Endothelial cell of umbilical vein (primary cell): Measurements from ENCODE around the gene DVL1. TPM values are rescaled to one million over a fixed set of nuclear protein-coding genes. Genes with fewer than 3 reads are reported as not detected.

ENCODE experiments used
- BruUV-seq: library from RNA; stranded (reverse); fragments of 400-500 nt; replicated peaks from 2 replicates; lab custom pipeline; 2021; lab: Mats Ljungman, UMichigan
- CTCF ChIA-PET: fragments of 300-600, 350-600 bp; sonication (Branson Sonifier 250); formaldehyde crosslinking; loops from one replicate; lab custom pipeline; 2021; ENCODE audit warnings: antibody characterized with exemption, inconsistent platforms; lab: Charles Lee
- POLR2A ChIA-PET: fragments of 300-600, 350-600 bp; sonication (Branson Sonifier 250); formaldehyde crosslinking; loops from one replicate; lab custom pipeline; 2021; ENCODE audit warnings: antibody characterized with exemption, inconsistent platforms; lab: Charles Lee
- DNase-seq: peaks from one replicate; pipeline ENCODE4 v3.0.0-alpha.2; 2011; ENCODE audit warnings: low read depth, low spot score
- FAIRE-seq: peaks from 2 replicates; lab custom pipeline; 2011; peaks lifted over from hg19 to GRCh38; lab: Jason Lieb, UNC
- H2AFZ ChIP-seq: 2 replicates; pipeline ENCODE4 v1.6.0; 2012; ENCODE audit warnings: low read depth, low read length, control low read depth, inconsistent platforms
- H3K27ac ChIP-seq: 2 replicates; pipeline ENCODE4 v1.5.1; 2011; ENCODE audit warnings: low read depth, mild to moderate bottlenecking, control low read depth, low read length, moderate library complexity; ENCODE audit not compliant: insufficient read depth
- H3K27me3 ChIP-seq, 2 experiments: 2 replicates each; pipeline versions ENCODE4 v1.6.0 to v1.6.1; 2011; ENCODE audit warnings: low read length in 2 of 2, mixed read lengths in 1 of 2; ENCODE audit not compliant: control insufficient read depth in 2 of 2, insufficient read depth in 2 of 2
- H3K36me3 ChIP-seq, 2 experiments: 2 replicates in 1 of 2; 3 replicates in 1 of 2; pipeline ENCODE4 v1.5.1; 2011; ENCODE audit warnings: low read length in 2 of 2, mild to moderate bottlenecking in 1 of 2, moderate library complexity in 1 of 2; ENCODE audit not compliant: control insufficient read depth in 2 of 2, insufficient read depth in 2 of 2; ENCODE audit errors: extremely low read depth in 1 of 2
- H3K4me1 ChIP-seq: 3 replicates; pipeline ENCODE4 v1.5.1; 2011; ENCODE audit warnings: mild to moderate bottlenecking, low read length; ENCODE audit not compliant: control insufficient read depth, insufficient read depth; ENCODE audit errors: extremely low read depth
- H3K4me2 ChIP-seq: 2 replicates; pipeline ENCODE4 v1.6.1; 2011; ENCODE audit warnings: low read length, control low read depth, mixed read lengths; ENCODE audit not compliant: insufficient read depth
- H3K4me3 ChIP-seq, 3 experiments: fragments of 200-600 bp in 1 of 3; sonication (generic), shearing (Covaris generic) in 1 of 3; replicated peaks in 1 of 3; 2 replicates each; pipeline ENCODE4 v1.5.1; 2011 to 2016; ENCODE audit warnings: control low read depth in 3 of 3, low read length in 3 of 3, mild to moderate bottlenecking in 2 of 3, inconsistent platforms in 1 of 3, low read depth in 1 of 3, moderate library complexity in 1 of 3; ENCODE audit not compliant: insufficient read depth in 1 of 3
- H3K79me2 ChIP-seq: 2 replicates; pipeline ENCODE4 v1.6.0; 2012; ENCODE audit warnings: low read length, inconsistent platforms; ENCODE audit not compliant: control insufficient read depth, insufficient read depth
- H3K9ac ChIP-seq: replicated peaks from 2 replicates; pipeline ENCODE3; 2011; ENCODE audit warnings: low read length, control low read depth; ENCODE audit not compliant: insufficient read depth; ENCODE audit errors: extremely low read depth
- H3K9me1 ChIP-seq: replicated peaks from 3 replicates; pipeline ENCODE4 v1.6.0; 2011; ENCODE audit warnings: mild to moderate bottlenecking, low read length; ENCODE audit not compliant: control insufficient read depth, insufficient read depth; ENCODE audit errors: extremely low read depth
- H3K9me3 ChIP-seq: replicated peaks from 2 replicates; pipeline ENCODE4 v1.5.1; 2012; ENCODE audit warnings: low read length, inconsistent platforms; ENCODE audit not compliant: control insufficient read depth, insufficient read depth
- H4K20me1 ChIP-seq: replicated peaks from 2 replicates; pipeline ENCODE3; 2011; ENCODE audit warnings: mild to moderate bottlenecking, low read length; ENCODE audit not compliant: control insufficient read depth, insufficient read depth; ENCODE audit errors: extremely low read depth
- EZH2 ChIP-seq: IDR thresholded peaks from 2 replicates; pipeline ENCODE4 v1.6.1; 2012; ENCODE audit warnings: borderline replicate concordance, low read depth, mild to moderate bottlenecking, moderate library complexity, low read length, inconsistent platforms; ENCODE audit not compliant: severe bottlenecking
- FOS ChIP-seq: IDR thresholded peaks from 2 replicates; pipeline ENCODE4 v1.6.1; 2011; ENCODE audit warnings: mild to moderate bottlenecking, low read length, moderate library complexity, borderline replicate concordance; ENCODE audit not compliant: insufficient read depth
- GATA2 ChIP-seq: IDR thresholded peaks from 2 replicates; pipeline ENCODE4 v1.7.0; 2011; ENCODE audit warnings: low read depth, mild to moderate bottlenecking, moderate library complexity, mixed read lengths, low read length; ENCODE audit not compliant: insufficient read length, insufficient read depth
- JUN ChIP-seq: IDR thresholded peaks from 2 replicates; pipeline ENCODE4 v1.6.1; 2011; ENCODE audit warnings: borderline replicate concordance, low read depth; ENCODE audit not compliant: insufficient read length, insufficient read depth
- MYC ChIP-seq: IDR thresholded peaks from one replicate; pipeline ENCODE4 v1.6.1; 2011; ENCODE audit warnings: mild to moderate bottlenecking, low read depth, low read length
- POLR2A ChIP-seq: IDR thresholded peaks from 2 replicates; pipeline ENCODE4 v1.6.1; 2012; ENCODE audit warnings: low read depth, mild to moderate bottlenecking, control low read depth, low read length
- POLR2AphosphoS5 ChIP-seq: IDR thresholded peaks from 2 replicates; pipeline ENCODE4 v1.6.1; 2012; ENCODE audit warnings: low read depth, mild to moderate bottlenecking, control low read depth, low read length, moderate library complexity; ENCODE audit not compliant: insufficient read depth
- dilution Hi-C: fragments of 300-500 bp; cut with MboI; formaldehyde crosslinking; loops from one replicate; pipeline ENCODE4 v1.15.0; 2019; ENCODE audit warnings: low sequenced_read_pairs; ENCODE audit not compliant: extremely low pct_ligation_motif_present
- intact Hi-C: fragments of 100-400 bp; cut with micrococcal nuclease; formaldehyde crosslinking; loops from one replicate; pipeline ENCODE4 v1.10.0; 2022
- polyA plus RNA-seq, 4 experiments: library from polyadenylated mRNA; depleted of rRNA in 3 of 4; stranded (reverse) in 3 of 4; unstranded in 1 of 4; fragments of >200 nt; gene quantifications; 2 replicates each; pipeline versions ENCODE4 v1.2.1 to v1.2.3, GENCODE V29; 2011 to 2012; ENCODE audit warnings: missing spikeins in 1 of 4
- total RNA-seq: library from RNA; stranded (reverse); gene quantifications from 2 replicates; pipeline ENCODE4 v1.2.3, GENCODE V29; 2021
- TF ChIP-seq, protein P1 (sequence below): IDR thresholded peaks from 2 replicates; pipeline ENCODE4 v1.6.1; 2011; ENCODE audit not compliant: insufficient read depth, insufficient read length
- TF ChIP-seq, protein P2 (sequence below), 2 donors: IDR thresholded peaks; 1 replicate in 1 of 2; 2 replicates in 1 of 2; pipeline ENCODE4 v1.5.1; 2011; ENCODE audit warnings: low read length in 2 of 2, mild to moderate bottlenecking in 2 of 2, moderate library complexity in 2 of 2, control low read depth in 1 of 2, inconsistent platforms in 1 of 2, low read depth in 1 of 2; ENCODE audit not compliant: insufficient read depth in 1 of 2; ENCODE audit errors: extremely low read depth in 1 of 2

The DVL1 gene
- total and polyA plus RNA-seq, 2 donors (not counting 3 experiments of a cell fraction or from before 2014, with no cell fraction given): 26.8 to 36.5 TPM

DNA sequence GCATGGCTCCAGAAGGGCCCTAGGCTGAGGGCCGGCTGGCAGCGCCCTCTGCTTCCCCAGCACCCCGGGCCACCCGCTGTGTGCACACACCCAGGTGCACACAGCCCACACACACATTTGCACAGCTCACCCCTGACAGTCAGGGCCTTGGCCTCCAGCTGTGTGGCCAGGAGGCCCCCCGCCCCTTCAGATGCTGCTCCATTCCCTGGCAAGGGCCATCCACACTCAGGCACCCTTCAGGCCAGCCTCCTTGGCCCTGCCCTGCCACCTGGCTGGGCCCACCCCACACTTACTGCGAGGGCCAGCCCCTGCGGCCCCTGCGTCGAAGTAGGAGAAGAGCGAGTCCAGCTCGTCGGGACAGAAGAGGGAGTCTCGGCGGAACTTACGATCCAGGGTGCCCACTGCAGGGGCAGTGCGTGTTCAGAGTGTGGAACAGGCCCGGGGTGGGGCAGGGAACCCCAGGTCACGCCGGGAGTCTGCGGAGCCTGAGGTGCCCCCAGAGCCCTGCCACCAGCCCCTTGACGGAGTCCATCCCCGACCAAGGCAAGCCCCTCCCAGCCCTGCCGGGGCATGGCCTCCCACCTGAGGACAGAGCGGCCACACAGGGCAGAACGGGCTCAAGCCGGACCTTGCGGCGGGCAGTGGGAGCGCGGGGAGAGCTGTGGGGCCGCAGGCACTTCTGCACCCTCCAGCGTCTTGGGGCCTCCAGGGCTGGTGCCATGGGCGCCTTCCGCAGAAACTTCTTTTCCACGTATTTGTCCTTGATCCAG lies 53.9 kb downstream of the DVL1 start:
- CTCF ChIA-PET: interaction anchor here (5.5 kb wide), 1 partner anchor 175 kb away, joined by 286 read pairs; no protein-coding TSS in a partner anchor
- dilution Hi-C loops (no loop called here), intact Hi-C loops (no loop called here)
- Histone ChIP-seq H3K9ac (no peak overlapping the region), H3K79me2 (no peaks in the 10 kb centered on the region), H3K27ac (no peak overlapping the region), H3K9me1 (no peaks in the 10 kb centered on the region), H3K9me3 (no peaks in the 10 kb centered on the region), H3K4me1 (no peaks in the 10 kb centered on the region), H3K27me3 (no peaks in the 10 kb centered on the region), H2AFZ (no peak overlapping the region), H3K4me3 (no peak overlapping the region), H3K36me3 (no peaks in the 10 kb centered on the region), H4K20me1 (no peaks in the 10 kb centered on the region), H3K4me2 (no peak overlapping the region)
- DNase-seq: no peak
- no peak for FAIRE-seq
- POLR2A ChIA-PET: no interaction called here
- BruUV-seq: no TSS peak
- no peak for TF ChIP-seq POLR2A
- no peak for TF ChIP-seq GATA2
- no peak for TF ChIP-seq POLR2AphosphoS5
- TF ChIP-seq JUN: no peak
- TF ChIP-seq, protein P1, sequence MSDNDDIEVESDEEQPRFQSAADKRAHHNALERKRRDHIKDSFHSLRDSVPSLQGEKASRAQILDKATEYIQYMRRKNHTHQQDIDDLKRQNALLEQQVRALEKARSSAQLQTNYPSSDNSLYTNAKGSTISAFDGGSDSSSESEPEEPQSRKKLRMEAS: no peak
- no peak for TF ChIP-seq EZH2
- TF ChIP-seq FOS: no peak
- TF ChIP-seq, protein P2, sequence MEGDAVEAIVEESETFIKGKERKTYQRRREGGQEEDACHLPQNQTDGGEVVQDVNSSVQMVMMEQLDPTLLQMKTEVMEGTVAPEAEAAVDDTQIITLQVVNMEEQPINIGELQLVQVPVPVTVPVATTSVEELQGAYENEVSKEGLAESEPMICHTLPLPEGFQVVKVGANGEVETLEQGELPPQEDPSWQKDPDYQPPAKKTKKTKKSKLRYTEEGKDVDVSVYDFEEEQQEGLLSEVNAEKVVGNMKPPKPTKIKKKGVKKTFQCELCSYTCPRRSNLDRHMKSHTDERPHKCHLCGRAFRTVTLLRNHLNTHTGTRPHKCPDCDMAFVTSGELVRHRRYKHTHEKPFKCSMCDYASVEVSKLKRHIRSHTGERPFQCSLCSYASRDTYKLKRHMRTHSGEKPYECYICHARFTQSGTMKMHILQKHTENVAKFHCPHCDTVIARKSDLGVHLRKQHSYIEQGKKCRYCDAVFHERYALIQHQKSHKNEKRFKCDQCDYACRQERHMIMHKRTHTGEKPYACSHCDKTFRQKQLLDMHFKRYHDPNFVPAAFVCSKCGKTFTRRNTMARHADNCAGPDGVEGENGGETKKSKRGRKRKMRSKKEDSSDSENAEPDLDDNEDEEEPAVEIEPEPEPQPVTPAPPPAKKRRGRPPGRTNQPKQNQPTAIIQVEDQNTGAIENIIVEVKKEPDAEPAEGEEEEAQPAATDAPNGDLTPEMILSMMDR (IDR thresholded peaks at IDR 0.05; ENCODE audit: extremely low read depth in 1 of 2, insufficient read depth in 1 of 2, low read depth in 1 of 2, low read length in 2 of 2): no peak
- TF ChIP-seq MYC: no peak
